Activated CD4-positive, alpha-beta T cell treated with anti-CD3 and anti-CD28 coated beads for 36 hours (primary cell): ENCODE results near the gene XIAP. TPM values are rescaled to one million over a fixed set of nuclear protein-coding genes. Genes with fewer than 3 reads are reported as not detected.
"Not testable (repeated sequence)": the region's sequence is repeated elsewhere in the genome, so short reads cannot be mapped to it uniquely, and the experiment has no call there.

ENCODE experiments used
- ATAC-seq: fragments of 200-7000 bp; cut with Tn5 transposase; one replicate; pipeline ENCODE4 v1.10.0; 2021; ENCODE audit warnings: mild to moderate bottlenecking, moderate library complexity
- CTCF ChIA-PET: fragments of 350-600 bp; sonication (Branson Sonifier 250); formaldehyde crosslinking; loops from one replicate; lab custom pipeline; 2021; ENCODE audit warnings: antibody characterized with exemption; lab: Charles Lee
- POLR2A ChIA-PET: fragments of 350-600 bp; sonication (Branson Sonifier 250); formaldehyde crosslinking; loops from one replicate; lab custom pipeline; 2021; ENCODE audit warnings: antibody characterized with exemption, inconsistent platforms; lab: Charles Lee
- DNase-seq: peaks from one replicate; pipeline ENCODE4 v3.0.0-alpha.2; 2020
- H3K27ac Mint-ChIP-seq: one replicate; pipeline ENCODE4 v1.8.0; 2021; ENCODE audit warnings: mixed read lengths
- H3K27me3 Mint-ChIP-seq: one replicate; pipeline ENCODE4 v1.8.0; 2021; ENCODE audit warnings: mixed read lengths
- H3K36me3 Mint-ChIP-seq: one replicate; pipeline ENCODE4 v1.8.0; 2021; ENCODE audit warnings: low read depth, mixed read lengths
- H3K4me1 Mint-ChIP-seq: one replicate; pipeline ENCODE4 v1.8.0; 2021; ENCODE audit warnings: mixed read lengths
- H3K4me3 Mint-ChIP-seq: one replicate; pipeline ENCODE4 v1.8.0; 2021; ENCODE audit warnings: mild to moderate bottlenecking, moderate library complexity, mixed read lengths
- H3K9me3 Mint-ChIP-seq: one replicate; pipeline ENCODE4 v1.8.0; 2021; ENCODE audit warnings: low read depth, mixed read lengths
- intact Hi-C, 2 experiments: fragments of 100-400 bp; cut with DNase I in 1 of 2; cut with micrococcal nuclease in 1 of 2; formaldehyde crosslinking; loops; one replicate each; pipeline versions ENCODE4 v1.14.2 to v1.15.1; 2022 to 2024; cut with DNase I, micrococcal nuclease
- total RNA-seq, 2 experiments: library from RNA; stranded (reverse); gene quantifications; one replicate each; pipeline ENCODE4 v1.2.3, GENCODE V29; 2021

XIAP gene
- total RNA-seq, 2 experiments from 2014 or later = 22.8 to 27.7 TPM

DNA sequence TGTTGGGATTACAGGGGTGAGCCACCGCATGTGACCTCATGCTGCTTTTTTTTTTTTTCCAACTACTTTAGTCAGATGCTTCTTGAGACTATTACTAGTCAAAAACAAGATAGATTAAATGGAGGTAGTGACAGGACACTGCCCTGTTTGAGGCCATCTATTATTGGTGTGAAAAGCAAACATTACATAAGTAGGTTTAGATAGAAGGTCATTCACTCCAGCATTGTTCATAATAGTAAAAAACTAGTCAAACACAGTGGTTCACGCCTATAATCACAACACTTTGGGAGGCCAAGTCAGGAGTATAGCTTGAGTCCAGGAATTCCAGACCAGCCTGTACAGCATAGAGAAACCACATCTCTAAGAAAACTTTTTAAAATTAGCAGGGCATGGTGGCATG, 16.3 kb downstream of the XIAP start:
- ChIA-PET CTCF (interaction anchor here (1.1 kb wide), 1 partner anchor 210 kb away, joined by 3 read pairs; no protein-coding TSS in a partner anchor), POLR2A (no interaction called here)
- no peak for ATAC-seq
- intact Hi-C loops = loop anchor here in 1 of 2 experiments (5.0 kb wide), 1 partner anchor 341 kb away; no protein-coding TSS in a partner anchor
- Mint-ChIP-seq H3K27me3 (no peaks in the 10 kb centered on the region), H3K4me3 (no peak overlapping the region), H3K9me3 (no peaks in the 10 kb centered on the region), H3K27ac (no peak overlapping the region), H3K4me1 (peaks cover 28% of the 10 kb centered on the region), H3K36me3 (peaks cover 10% of the 10 kb centered on the region)
- DNase-seq = no peak

DNA sequence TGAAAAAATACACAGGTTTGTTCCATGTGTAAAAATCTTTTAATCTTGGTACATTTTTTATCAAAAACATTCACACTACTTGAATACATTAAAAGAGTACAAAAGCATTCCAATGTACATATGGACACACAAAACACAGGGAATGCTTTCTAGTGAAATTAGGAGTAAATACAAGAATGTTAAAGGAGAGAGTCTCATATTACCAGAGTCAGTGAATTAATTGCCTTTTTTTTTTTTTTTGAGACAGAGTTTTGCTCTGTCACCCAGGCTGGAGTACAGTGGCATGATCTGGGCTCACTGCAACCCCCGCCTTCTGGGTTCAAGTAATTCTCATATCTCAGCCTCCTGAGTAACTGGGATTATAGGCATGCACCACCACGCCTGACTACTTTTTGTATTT, 17.0 kb downstream of the XIAP start:
- Mint-ChIP-seq H3K27ac (no peak overlapping the region), H3K4me3 (no peak overlapping the region), H3K27me3 (no peaks in the 10 kb centered on the region), H3K9me3 (no peaks in the 10 kb centered on the region), H3K36me3 (peaks cover 9% of the 10 kb centered on the region), H3K4me1 (peaks cover 28% of the 10 kb centered on the region)
- CTCF ChIA-PET = interaction anchor here (1.1 kb wide), 1 partner anchor 210 kb away, joined by 3 read pairs; no protein-coding TSS in a partner anchor
- ATAC-seq (no peak), DNase-seq (no peak)
- intact Hi-C loops = loop anchor here in 1 of 2 experiments (5.0 kb wide), 1 partner anchor 340 kb away; no protein-coding TSS in a partner anchor
- POLR2A ChIA-PET = no interaction called here

DNA sequence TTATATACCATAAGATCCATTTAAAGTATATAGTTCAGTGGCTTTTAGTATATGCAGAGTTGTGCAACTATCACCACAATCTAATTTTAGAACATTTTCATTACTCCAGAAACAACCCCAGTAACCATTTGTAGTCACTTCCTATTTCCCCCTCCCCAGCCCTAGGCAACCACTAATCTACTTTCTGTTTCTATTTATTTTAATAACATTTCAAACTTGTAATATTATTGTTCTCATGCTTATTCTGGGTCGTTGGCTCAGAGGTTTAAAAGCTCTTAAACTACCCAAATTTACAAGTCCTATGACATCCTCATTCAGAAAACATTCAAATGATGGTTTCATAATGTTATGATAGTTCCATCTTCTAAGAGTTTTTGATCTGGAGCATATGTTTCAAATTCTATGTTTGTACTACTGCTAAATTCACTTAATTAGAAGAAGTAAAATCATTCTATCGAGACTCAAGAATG, 18.4 kb downstream of the XIAP start:
- H3K4me1 Mint-ChIP-seq = peaks cover 28% of the 10 kb centered on the region
- peak overlapping the region; percentile 8 for H3K4me3 Mint-ChIP-seq
- peaks cover 7% of the 10 kb centered on the region for H3K36me3 Mint-ChIP-seq
- DNase-seq (no peak), ATAC-seq (peak; percentile 17)
- intact Hi-C loops = loop anchor here (1.0 to 5.0 kb wide), 4 partner anchors 9 to 339 kb away; no protein-coding TSS in a partner anchor
- H3K27me3 Mint-ChIP-seq = no peaks in the 10 kb centered on the region
- H3K9me3 Mint-ChIP-seq = no peaks in the 10 kb centered on the region
- CTCF ChIA-PET = interaction anchor here (0.8 to 1.0 kb wide), 2 partner anchors 45 to 77 kb away, joined by 3 to 4 read pairs; no protein-coding TSS in a partner anchor
- no peak overlapping the region for H3K27ac Mint-ChIP-seq
- POLR2A ChIA-PET = interaction anchor here (1.0 kb wide), 1 partner anchor 42 kb away, joined by 3 read pairs; no protein-coding TSS in a partner anchor

DNA sequence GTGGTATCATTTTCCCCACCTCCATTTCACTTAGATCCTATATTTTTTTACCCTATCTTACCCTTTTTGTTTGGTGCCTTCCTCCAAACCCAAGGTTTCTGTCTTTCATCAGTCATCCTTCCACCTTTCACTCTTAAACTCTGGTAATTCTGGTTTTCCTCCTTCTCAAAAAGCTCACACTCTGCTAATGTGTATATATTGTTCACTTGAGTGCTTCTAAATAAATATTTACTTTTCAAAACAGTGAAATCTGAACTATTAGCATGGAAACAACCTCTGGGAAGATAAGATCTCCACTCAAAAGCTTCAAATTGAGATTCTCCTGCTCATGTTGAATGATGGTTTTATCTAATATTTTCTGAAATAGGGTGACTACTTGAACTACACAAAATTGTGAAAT, 21.5 kb downstream of the XIAP start:
- H3K9me3 Mint-ChIP-seq = no peaks in the 10 kb centered on the region
- POLR2A ChIA-PET = no interaction called here
- H3K4me1 Mint-ChIP-seq = peaks cover 26% of the 10 kb centered on the region
- H3K27me3 Mint-ChIP-seq = no peaks in the 10 kb centered on the region
- ATAC-seq (no peak), DNase-seq (no peak)
- intact Hi-C loops = no loop called here
- H3K36me3 Mint-ChIP-seq = peaks cover 10% of the 10 kb centered on the region
- CTCF ChIA-PET = interaction anchor here (0.8 to 1.0 kb wide), 2 partner anchors 48 to 77 kb away, joined by 3 read pairs; no protein-coding TSS in a partner anchor
- H3K27ac Mint-ChIP-seq = no peak overlapping the region
- H3K4me3 Mint-ChIP-seq = no peak overlapping the region

DNA sequence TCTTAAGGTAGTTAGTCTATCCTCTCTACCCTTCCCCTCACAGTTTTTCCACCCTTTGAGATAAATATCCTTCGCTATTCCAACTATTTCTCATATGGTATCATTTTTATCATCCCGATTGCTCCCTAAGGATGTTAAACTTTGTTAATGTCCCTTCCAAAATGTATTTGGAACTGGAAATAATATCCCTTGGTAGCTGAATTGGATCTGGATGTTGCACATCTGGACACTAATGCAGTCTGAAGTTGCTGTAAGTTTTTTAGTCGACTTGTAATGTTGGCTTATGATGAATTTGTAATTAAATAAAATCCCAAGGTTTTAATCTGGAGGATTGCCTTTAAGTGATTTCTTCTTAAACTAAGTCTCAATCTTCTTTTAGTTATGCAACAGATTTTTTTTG, 22.5 kb downstream of the XIAP start:
- POLR2A ChIA-PET = no interaction called here
- no peak overlapping the region for H3K4me3 Mint-ChIP-seq

DNA sequence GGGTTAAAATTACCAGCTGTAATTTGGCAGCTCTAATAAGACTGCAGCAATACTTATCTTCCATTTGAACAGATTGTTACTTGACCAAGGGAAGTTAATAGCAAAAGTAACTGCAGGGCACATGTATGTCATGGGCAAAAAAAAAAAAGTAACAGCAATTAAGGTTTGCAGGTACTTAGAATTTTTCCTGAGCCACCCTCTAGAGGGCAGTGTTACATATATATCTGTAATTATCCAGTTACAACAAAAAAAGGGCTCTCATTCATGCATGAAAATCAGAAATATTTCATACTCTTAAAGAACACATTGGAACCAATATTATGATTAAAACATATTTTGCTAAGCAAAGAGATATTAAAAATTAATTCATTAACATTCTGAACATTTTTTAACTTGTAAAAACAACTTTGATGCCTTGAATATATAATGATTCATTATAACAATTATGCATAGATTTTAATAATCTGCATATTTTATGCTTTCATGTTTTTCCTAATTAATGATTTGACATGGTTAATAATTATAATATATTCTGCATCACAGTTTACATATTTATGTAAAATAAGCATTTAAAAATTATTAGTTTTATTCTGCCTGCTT, 25.1 kb downstream of the XIAP start:
- DNase-seq (peak; percentile 17), ATAC-seq (no peak)
- H3K9me3 Mint-ChIP-seq = no peaks in the 10 kb centered on the region
- H3K36me3 Mint-ChIP-seq = peaks cover 10% of the 10 kb centered on the region
- no peaks in the 10 kb centered on the region for H3K27me3 Mint-ChIP-seq
- no peak overlapping the region for H3K4me3 Mint-ChIP-seq
- H3K27ac Mint-ChIP-seq = no peak overlapping the region
- H3K4me1 Mint-ChIP-seq = peaks cover 8% of the 10 kb centered on the region
- ChIA-PET CTCF (interaction anchor here (0.7 to 1.6 kb wide), 4 partner anchors 19 to 194 kb away, joined by 3 to 7 read pairs (median 4); no protein-coding TSS in a partner anchor), POLR2A (no interaction called here)
- intact Hi-C loops = no loop called here

More for the DNA sequence above, 22.5 kb downstream of the XIAP start:
- DNase-seq (no peak), ATAC-seq (no peak)
- intact Hi-C loops = no loop called here
- peaks cover 10% of the 10 kb centered on the region for H3K36me3 Mint-ChIP-seq
- peaks cover 21% of the 10 kb centered on the region for H3K4me1 Mint-ChIP-seq
- H3K27ac Mint-ChIP-seq = no peak overlapping the region
- no peaks in the 10 kb centered on the region for H3K9me3 Mint-ChIP-seq
- no peaks in the 10 kb centered on the region for H3K27me3 Mint-ChIP-seq
- CTCF ChIA-PET = interaction anchor here (1.5 kb wide), 1 partner anchor 135 kb away, joined by 3 read pairs; no protein-coding TSS in a partner anchor

DNA sequence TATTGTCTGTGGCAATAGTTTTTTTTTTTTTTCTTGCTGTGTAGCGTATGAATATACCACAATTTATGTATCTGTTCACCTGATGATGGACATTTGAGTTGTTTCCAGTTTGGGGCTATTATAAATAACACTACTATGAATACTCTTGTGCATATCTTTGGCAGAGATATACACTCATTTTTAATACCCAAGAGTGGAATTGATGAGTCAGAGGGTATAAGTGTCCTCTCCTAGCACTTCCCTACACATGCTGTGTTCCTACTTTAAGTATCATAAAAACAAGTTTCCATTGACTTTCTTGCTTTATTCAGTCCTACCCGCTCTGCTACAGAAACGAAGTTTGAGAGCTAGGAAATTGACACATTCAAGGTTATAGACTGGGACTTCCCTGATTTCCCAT, 39.8 kb downstream of the XIAP start:
- Mint-ChIP-seq H3K27ac (no peak overlapping the region), H3K4me3 (no peak overlapping the region), H3K4me1 (peaks cover 4% of the 10 kb centered on the region), H3K9me3 (no peaks in the 10 kb centered on the region), H3K36me3 (peaks cover 14% of the 10 kb centered on the region), H3K27me3 (no peaks in the 10 kb centered on the region)
- DNase-seq = no peak
- POLR2A ChIA-PET = no interaction called here
- CTCF ChIA-PET = no interaction called here
- ATAC-seq = peak; percentile 26
- intact Hi-C loops = no loop called here

DNA sequence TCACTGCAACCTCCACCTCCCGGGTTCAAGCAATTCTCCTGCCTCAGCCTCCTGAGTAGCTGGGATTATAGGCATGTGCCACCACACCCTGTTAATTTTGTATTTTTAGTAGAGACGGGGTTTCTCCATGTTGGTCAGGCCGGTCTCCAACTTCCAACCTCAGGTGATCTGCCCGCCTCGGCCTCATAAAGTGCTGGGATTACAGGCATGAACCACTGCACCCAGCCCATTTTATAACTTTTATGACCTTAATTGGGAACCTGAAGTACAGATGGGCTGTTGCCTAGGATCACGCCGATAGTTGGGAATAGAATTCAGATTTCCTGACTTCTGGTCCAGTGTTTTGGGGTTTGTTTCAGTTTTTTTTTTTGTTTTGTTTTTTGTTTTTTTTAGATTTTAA, 43.4 kb downstream of the XIAP start:
- DNase-seq, H3K27me3 Mint-ChIP-seq, ATAC-seq, H3K27ac Mint-ChIP-seq, H3K4me3 Mint-ChIP-seq, H3K9me3 Mint-ChIP-seq, POLR2A ChIA-PET, intact Hi-C loops: not testable (repeated sequence)
- CTCF ChIA-PET = interaction anchor here (0.6 kb wide), 1 partner anchor 77 kb away, joined by 3 read pairs; no protein-coding TSS in a partner anchor
- Mint-ChIP-seq H3K4me1 (peaks cover 20% of the 10 kb centered on the region), H3K36me3 (peaks cover 14% of the 10 kb centered on the region)

DNA sequence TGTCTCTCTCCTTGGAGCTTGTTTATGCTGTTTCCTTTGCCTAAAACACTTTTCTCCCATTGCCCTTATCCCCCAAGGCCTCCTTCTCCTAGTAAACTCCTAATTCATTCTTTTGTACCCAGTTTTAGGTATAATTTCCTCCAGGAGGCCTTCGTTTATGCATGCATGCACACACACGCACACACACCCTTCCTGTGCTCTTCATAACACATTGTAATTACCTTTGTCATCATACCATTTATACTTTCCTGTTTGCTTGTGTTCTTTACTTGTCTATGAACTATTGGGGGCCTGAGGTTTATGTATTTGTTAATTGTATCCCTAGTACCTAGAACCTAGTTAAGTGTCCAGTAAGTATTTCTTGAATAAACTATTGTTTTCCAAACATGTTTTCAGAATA, 45.5 kb downstream of the XIAP start:
- DNase-seq = no peak
- POLR2A ChIA-PET = no interaction called here
- Mint-ChIP-seq H3K4me1 (peaks cover 17% of the 10 kb centered on the region), H3K27ac (no peak overlapping the region), H3K4me3 (no peak overlapping the region), H3K9me3 (no peaks in the 10 kb centered on the region), H3K36me3 (peaks cover 16% of the 10 kb centered on the region), H3K27me3 (no peaks in the 10 kb centered on the region)
- intact Hi-C loops = no loop called here
- CTCF ChIA-PET = interaction anchor here (1.0 kb wide), 1 partner anchor 22 kb away, joined by 3 read pairs; no protein-coding TSS in a partner anchor
- no peak for ATAC-seq

DNA sequence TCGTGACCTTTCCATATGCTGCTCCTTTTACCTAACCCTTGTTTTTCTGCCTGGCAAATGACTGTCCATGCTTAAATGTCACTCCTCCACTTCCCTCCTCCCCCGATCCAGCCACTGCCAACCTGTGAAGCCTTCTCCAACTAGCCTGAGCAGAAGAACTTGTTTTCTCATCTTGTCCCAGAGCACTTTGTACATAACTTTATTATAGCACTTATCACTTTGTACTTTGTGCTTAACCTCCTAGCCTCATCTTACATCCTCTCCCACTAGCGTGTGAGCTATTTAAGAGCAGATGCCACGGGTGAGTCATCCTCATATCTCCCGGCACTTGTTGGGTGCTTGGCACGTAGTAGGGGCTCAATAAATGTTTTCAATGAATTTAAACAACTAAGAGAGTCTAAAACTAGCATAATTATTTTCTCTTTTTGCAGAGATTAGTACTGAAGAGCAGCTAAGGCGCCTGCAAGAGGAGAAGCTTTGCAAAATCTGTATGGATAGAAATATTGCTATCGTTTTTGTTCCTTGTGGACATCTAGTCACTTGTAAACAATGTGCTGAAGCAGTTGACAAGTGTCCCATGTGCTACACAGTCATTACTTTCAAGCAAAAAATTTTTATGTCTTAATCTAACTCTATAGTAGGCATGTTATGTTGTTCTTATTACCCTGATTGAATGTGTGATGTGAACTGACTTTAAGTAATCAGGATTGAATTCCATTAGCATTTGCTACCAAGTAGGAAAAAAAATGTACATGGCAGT, 46.9 kb downstream of the XIAP start:
- Mint-ChIP-seq H3K36me3 (peaks cover 16% of the 10 kb centered on the region), H3K4me1 (peaks cover 17% of the 10 kb centered on the region), H3K9me3 (no peaks in the 10 kb centered on the region), H3K27me3 (no peaks in the 10 kb centered on the region), H3K27ac (no peak overlapping the region), H3K4me3 (no peak overlapping the region)
- ChIA-PET CTCF (interaction anchor here (1.0 kb wide), 1 partner anchor 23 kb away, joined by 3 read pairs; no protein-coding TSS in a partner anchor), POLR2A (no interaction called here)
- intact Hi-C loops = no loop called here
- ATAC-seq = no peak
- DNase-seq = no peak

DNA sequence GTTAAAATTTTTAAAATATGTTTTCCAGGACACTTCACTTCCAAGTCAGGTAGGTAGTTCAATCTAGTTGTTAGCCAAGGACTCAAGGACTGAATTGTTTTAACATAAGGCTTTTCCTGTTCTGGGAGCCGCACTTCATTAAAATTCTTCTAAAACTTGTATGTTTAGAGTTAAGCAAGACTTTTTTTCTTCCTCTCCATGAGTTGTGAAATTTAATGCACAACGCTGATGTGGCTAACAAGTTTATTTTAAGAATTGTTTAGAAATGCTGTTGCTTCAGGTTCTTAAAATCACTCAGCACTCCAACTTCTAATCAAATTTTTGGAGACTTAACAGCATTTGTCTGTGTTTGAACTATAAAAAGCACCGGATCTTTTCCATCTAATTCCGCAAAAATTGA, 49.7 kb downstream of the XIAP start:
- DNase-seq (no peak), ATAC-seq (no peak)
- H3K36me3 Mint-ChIP-seq = peaks cover 12% of the 10 kb centered on the region
- H3K4me1 Mint-ChIP-seq = peaks cover 17% of the 10 kb centered on the region
- no peak overlapping the region for H3K27ac Mint-ChIP-seq
- H3K4me3 Mint-ChIP-seq = no peak overlapping the region
- POLR2A ChIA-PET = no interaction called here
- CTCF ChIA-PET = no interaction called here
- no peaks in the 10 kb centered on the region for H3K27me3 Mint-ChIP-seq
- H3K9me3 Mint-ChIP-seq = no peaks in the 10 kb centered on the region
- intact Hi-C loops = no loop called here
